Umbilical cord (tissue), 2 donors: ENCODE data around the gene PIK3R5. TPM values are rescaled to one million over a fixed set of nuclear protein-coding genes. Genes with fewer than 3 reads are reported as not detected.
"Not testable (repeated sequence)": the region's sequence is repeated elsewhere in the genome, so short reads cannot be mapped to it uniquely, and the experiment has no call there.

ENCODE experiments used
- DNase-seq: peaks from one replicate; pipeline ENCODE4 v3.0.0-alpha.2; 2015; ENCODE audit warnings: low spot score
- total RNA-seq: library from RNA; depleted of rRNA; stranded (reverse); fragments of >200 nt; gene quantifications from one replicate; pipeline ENCODE4 v1.2.3, GENCODE V29; 2014; ENCODE audit warnings: low replicate concordance; ENCODE audit not compliant: insufficient read depth

PIK3R5 gene
- total RNA-seq, 1 donor from 2014 or later = 4.3 TPM

GRCh38 chr17:8859027-8859803 lies 106.3 kb downstream of the PIK3R5 start:
- DNase-seq = no peak

GRCh38 chr17:8857919-8858318 lies 107.6 kb downstream of the PIK3R5 start:
- DNase-seq = peak; percentile 40

DNA sequence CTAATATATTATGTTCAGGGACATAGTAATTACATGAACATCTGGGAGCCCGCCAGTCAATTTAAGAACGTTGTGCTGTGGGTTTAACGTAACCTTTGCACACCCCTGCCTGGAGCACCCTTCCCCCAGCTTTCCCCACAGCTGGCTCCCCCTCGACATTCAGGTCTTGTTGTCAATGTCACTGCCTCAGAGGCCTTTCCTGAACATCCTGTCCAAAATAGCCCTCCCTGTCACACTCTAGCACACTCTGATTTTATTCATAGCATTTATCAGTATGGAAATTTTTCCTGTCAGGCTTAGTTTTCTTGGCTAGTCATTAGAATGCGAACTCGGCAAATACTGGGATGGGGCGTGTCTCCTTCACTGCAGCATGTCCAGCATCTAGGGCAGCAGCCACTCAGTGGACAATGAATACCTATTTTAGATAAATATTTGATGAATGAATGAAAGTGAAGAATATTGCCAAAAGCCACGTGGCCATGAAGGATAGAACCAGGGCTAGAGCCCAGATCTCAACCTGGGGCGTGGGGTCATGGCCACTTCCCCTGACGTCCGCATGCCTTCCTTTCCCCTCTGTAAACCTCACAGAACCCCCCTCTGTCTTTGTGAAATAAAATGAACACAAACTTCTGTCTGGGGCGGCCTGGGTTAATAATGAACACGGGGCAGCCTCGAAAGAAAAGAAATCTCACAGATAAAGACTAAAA lies 108.5 kb downstream of the PIK3R5 start:
- DNase-seq = no peak

GRCh38 chr17:8856205-8856603 lies 109.3 kb downstream of the PIK3R5 start:
- DNase-seq = not testable (repeated sequence)

- DNase-seq = no peak
Measured at GRCh38 chr17:8855477-8856204, 109.9 kb downstream of the PIK3R5 start.

GRCh38 chr17:8851600-8851999 lies 113.9 kb downstream of the PIK3R5 start:
- DNase-seq = no peak

DNA sequence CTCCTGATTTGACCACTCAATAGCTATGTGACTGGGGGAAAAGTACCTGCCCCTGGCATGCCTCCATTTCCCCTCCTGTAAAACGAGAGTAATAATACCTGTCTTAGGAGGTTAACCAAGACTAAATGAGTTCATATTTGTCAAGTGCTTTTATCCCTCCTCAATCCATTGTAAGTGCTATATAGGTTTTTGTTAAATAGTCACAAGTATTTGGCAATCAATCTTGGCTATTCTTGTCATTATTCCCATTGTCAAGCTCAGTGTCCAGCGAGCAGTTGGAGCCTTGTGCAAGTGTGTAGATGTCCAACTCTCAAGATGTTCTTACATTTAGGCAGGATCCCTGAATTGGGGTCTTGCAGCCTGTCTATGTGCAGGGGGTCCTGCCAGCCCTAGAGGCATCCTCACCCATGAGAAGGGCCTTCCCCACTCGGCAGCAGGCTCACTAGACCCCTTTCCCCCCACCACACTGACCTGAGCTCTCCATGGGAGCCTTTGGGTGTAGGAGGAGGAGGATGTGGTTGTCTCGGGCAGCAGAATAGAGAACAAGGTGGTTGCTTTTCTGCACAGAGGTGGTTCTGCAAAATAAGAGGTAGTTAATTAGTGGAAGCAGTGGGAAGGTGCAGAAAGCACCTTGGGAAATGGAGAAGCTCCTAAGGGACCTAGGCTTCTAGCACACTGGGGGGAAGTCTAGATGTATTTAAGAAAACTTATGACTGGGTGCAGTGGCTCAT lies 116.0 kb downstream of the PIK3R5 start:
- DNase-seq = no peak

DNA sequence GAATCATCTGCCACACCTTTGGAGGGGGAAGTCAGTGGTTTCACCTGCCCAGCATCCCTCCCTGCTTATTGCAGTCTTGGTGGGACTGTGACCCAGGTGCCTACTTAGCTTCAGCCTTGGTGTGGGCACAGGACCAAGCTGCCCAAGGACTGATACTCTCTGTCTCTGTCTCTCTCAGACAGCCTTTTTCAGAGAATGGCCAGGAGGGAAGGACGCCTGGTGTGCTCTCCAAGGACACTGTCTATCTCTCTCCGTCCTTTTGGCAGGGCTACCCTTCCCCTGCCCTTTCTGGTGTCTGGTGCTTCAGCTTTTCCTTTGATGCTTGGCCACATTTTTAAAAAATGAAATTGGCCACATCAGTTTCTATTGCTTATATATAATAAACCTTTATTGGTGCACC lies 117.6 kb downstream of the PIK3R5 start:
- no peak for DNase-seq

DNA sequence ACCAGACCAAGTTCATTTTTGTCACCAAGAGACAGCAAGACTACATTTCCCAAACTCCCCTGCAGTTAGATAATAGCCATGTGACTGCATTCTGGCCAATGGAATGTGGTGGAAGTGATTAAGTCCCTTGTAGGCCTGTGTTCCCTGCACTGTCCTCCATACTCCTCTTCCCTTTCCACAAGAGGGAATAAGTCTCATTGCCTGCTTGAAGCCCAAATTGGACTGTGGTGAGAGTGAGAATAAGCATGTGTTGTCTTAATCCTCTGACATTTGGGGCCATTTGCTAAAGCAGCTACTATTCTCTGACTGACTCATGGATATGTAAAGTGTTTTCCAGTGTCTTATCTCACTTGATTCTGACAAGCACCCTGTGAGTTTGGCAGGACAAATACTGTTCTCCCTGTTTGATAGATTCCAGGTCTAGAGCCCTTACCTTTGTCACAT lies 118.7 kb downstream of the PIK3R5 start:
- DNase-seq = peak; percentile 86

DNA sequence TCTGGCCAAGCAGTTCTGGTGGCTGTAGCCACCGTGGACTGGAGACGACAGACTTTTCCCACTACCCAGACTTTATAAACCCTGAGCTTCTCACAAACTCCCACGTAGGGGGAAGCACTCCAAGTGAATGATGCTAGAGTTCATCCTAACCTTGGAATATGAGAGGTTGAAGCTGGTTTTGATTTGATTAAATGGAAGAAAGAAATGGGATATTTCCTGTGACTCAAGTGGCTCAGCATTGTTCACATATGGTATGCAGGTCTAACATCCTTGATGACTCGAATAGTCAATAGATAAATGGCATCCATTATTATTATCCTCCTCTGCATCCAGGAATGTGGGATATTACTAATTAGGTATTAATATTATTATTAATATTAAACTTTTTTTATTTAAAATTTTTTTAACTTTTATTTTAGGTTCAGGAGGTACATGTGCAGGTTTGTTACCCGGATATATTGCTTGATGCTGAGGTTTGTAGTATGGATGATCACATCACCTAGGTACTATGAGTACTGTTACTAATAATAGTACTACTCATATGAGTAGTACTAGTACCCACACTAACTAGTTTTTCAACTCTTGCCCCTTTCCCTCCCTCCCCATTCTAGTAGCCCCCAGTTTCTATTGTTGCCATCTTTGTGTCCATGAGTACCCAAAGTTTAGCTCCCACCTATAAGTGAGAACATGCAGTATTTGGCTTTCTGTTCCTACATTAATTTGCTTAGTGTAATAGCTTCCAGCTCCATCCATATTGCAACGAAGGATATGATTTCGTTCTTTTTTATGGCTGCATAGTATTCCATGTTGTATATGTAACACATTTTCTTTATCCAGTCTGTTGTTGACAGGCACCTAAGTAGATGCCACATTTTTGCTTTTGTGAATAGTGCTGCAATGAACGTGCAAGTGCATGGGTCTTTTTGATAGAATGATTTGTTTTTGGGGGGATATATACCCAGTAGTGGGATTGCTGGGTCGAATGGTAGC lies 121.0 kb downstream of the PIK3R5 start:
- no peak for DNase-seq

- no peak for DNase-seq
Measured at GRCh38 chr17:8843344-8843743, 122.2 kb downstream of the PIK3R5 start.

DNA sequence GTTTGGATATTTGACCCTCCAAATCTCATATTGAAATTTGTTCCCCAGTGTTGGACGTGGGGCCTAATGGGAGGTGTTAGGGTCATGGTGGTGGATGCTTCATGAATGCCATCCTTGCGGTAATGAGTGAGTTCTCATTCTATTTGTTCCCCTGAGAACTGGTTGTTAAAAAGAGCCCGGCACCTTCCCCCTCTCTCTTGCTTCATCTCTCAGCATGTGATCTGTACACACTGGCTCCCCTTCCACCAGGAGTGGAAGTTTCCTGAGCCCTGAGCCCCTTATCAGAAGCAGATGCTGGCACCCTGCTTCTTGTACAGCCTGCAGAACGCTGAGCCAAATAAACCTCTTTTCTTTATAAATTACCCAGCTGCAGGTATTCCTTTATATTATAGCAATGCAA lies 123.7 kb downstream of the PIK3R5 start:
- DNase-seq = no peak

DNA sequence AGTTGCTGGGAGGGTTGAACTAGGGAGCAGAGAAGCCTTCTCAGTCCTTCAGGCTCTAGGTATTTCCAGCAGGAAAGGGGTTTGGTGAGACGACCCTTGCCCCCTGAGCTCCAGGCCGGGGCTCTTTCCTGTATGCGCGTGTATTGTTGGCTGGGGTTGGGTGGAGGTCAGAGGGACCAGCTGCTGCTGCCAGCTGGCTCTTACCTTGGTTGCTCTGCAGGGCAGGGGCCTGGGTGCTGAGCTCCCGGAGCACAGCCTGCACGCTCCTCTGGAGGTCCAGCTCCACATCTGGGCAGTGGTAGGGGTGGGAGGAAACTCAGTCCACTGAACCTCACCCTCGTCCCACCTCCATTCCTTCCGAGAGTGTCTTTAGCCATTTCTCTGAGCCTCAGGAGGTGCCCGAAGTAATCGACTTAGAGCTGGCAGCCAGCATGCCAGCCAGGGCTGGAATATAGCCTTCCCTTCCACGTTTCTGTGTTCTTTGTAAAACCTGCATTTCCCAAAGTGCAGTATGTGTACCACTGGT lies 126.0 kb downstream of the PIK3R5 start:
- no peak for DNase-seq

- DNase-seq = no peak
Measured at GRCh38 chr17:8838551-8839095, 126.9 kb downstream of the PIK3R5 start.

DNA sequence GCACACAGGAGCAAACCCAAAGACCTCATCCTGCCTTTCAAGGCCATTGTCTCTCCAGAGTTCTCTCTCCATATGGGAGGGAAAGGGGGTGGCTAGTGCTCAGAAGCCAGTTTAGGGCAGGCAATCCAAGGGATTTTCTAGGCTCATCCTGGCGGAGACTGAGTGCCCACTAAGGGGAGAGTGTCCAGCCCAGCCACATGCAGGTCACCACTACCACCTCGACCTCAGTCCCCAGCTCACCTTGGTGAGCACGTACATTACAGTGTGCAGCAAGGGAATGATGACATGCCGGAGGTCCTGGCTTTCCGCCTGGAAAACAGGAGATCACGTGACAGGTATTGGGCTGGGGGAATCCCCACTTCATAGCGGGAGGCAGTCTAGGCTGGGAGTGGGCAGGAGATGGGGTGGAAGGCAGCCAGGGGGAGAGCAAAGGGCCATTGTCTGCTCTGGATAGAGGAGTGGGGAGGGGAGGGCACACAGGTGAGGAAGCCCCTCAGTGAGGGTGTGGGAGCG lies 127.9 kb downstream of the PIK3R5 start:
- DNase-seq = no peak

DNA sequence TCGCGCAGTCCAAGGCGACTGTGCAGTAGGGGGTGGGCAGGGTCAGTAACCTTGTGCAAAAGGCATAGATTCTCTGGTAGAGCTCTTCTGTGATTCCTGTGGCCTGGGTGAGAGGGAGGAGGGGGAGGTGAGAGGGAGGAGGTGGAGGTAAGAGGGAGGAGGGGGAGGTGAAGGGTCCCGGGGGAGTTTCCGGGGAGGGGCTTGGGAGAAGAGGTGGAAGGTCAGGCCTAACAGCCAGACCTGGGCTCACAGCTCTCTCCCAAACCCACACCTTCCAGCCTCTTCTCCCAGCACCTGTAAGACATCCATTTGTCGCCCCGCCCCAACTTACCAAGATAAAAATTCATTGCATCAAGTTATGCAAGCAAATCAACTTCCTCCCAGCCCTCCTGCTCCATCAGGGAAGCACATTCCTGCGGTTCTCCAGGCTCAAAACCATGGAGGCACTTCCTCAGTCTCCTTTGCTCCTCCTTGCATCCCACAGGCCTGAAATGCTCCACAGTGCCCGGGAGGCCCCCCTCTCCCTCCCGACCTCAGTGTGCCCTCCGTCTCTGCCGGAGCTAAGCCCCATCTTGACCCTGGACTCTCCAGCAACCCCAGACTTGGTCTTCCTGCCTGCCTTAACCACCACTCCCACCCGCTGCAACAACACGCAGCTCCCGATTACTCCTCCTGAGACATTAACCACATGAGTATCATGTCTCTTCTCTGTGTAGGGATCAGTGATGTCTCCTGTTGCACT lies 128.5 kb downstream of the PIK3R5 start:
- no peak for DNase-seq

DNA sequence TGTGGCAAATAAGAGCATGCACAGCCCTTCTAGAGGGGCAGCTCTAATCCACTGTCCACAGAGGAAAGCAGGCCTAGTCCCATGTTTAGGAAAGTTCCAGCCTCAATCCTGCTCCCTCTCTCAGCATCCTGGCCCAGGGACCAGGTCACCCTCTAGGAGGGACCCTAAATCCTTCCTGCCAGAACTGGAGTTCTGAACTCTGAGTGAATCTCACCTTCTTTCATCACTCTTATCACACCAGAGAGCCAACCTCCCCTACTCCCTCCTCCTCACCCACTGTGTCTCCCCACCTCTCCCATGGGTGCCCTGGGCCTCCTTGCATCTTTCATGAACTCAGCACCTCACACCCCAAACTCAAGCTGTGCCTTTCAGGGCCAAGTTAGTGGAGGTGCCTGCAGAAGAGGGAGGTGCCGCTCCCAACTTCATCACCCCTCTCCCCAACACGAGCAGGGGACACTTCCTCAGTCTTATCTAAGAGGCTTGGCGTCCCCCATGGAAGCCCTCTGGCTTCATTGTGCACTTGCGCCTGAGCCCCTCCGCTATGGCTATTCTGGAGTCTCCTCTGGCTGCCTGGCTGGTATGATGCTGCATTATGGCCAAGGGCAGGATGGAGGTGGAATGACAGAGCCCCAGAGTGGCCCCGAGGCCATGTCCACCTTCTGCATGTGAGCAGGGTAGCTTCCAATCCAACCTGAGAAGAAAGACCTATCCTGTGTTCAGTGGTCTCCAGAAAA lies 129.7 kb downstream of the PIK3R5 start:
- no peak for DNase-seq

DNA sequence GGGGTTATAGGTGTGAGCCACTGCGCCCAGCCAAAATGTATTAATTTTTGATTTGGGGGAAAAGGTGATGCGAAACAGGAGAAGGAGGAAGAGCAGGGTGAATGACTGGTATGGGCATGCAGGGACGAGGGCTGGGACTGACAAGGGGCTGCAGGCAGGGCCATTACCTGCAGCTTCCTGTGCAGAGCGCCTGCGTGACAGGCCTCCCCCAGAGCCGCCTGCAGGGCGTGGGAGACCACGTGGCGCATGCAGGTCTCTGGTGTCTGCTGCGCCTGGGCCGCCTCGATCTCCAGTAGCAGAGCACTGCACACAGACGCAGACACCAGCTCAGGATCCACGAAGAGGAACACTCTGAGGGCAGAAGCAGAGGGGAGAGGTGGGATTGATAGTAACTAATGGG lies 130.4 kb downstream of the PIK3R5 start:
- DNase-seq = no peak
